T-helper 17 cell (primary cell): Measurements from ENCODE around the gene LSM14B. TPM values are rescaled to one million over a fixed set of nuclear protein-coding genes. Genes with fewer than 3 reads are reported as not detected.

Experiments
- ATAC-seq: fragments of 150-1000 bp; cut with Tn5 transposase; 2 replicates; pipeline ENCODE4 v1.10.0; 2021; ENCODE audit warnings: mild to moderate bottlenecking, moderate library complexity
- DNase-seq, 3 donors: peaks; one replicate each; pipeline versions ENCODE4 v3.0.0 to v3.0.0-alpha.2; 2020 to 2021
- H3K9me3 ChIP-seq: one replicate; pipeline ENCODE4 v1.7.0; 2013; ENCODE audit warnings: low read length, mild to moderate bottlenecking; ENCODE audit not compliant: control insufficient read depth, poor library complexity, severe bottlenecking
- H3K27ac Mint-ChIP-seq: one replicate; pipeline ENCODE4 v1.8.0; 2022; ENCODE audit warnings: mild to moderate bottlenecking, moderate library complexity, mixed read lengths
- H3K27me3 Mint-ChIP-seq: one replicate; pipeline ENCODE4 v1.8.0; 2022; ENCODE audit warnings: mixed read lengths
- H3K36me3 Mint-ChIP-seq: one replicate; pipeline ENCODE4 v1.8.0; 2022; ENCODE audit warnings: low read depth, mixed read lengths
- H3K4me1 Mint-ChIP-seq: one replicate; pipeline ENCODE4 v1.8.0; 2022; ENCODE audit warnings: mild to moderate bottlenecking, mixed read lengths
- H3K4me3 Mint-ChIP-seq: one replicate; pipeline ENCODE4 v1.8.0; 2022; ENCODE audit warnings: mild to moderate bottlenecking, moderate library complexity, mixed read lengths
- total RNA-seq, 4 donors: library from RNA in 2 of 4; stranded (reverse) in 2 of 4; gene quantifications; one replicate each; pipeline ENCODE4 v1.2.3 and lab custom pipeline; 2022 to 2026

LSM14B gene
- total RNA-seq, 2 donors from 2014 or later: 32.3 to 34.1 TPM

GRCh38 chr20:62131560-62132320 lies 9.5 kb downstream of the LSM14B start:
- ATAC-seq: no peak
- H3K4me3 Mint-ChIP-seq: peak overlapping the region; percentile 71
- no peaks in the 10 kb centered on the region for H3K9me3 ChIP-seq
- no peak for DNase-seq
- H3K27ac Mint-ChIP-seq: peak overlapping the region; percentile 79
- peaks cover 25% of the 10 kb centered on the region for H3K4me1 Mint-ChIP-seq
- H3K27me3 Mint-ChIP-seq: no peaks in the 10 kb centered on the region
- H3K36me3 Mint-ChIP-seq: peaks cover 6% of the 10 kb centered on the region

GRCh38 chr20:62132421-62132820 lies 10.1 kb downstream of the LSM14B start:
- ATAC-seq: no peak
- no peaks in the 10 kb centered on the region for H3K9me3 ChIP-seq
- H3K27ac Mint-ChIP-seq: peak overlapping the region; percentile 79
- peak overlapping the region; percentile 71 for H3K4me3 Mint-ChIP-seq
- H3K27me3 Mint-ChIP-seq: no peaks in the 10 kb centered on the region
- H3K4me1 Mint-ChIP-seq: peaks cover 28% of the 10 kb centered on the region
- no peak for DNase-seq
- peaks cover 6% of the 10 kb centered on the region for H3K36me3 Mint-ChIP-seq

- Mint-ChIP-seq H3K27me3 (no peaks in the 10 kb centered on the region), H3K36me3 (peaks cover 7% of the 10 kb centered on the region), H3K27ac (peak overlapping the region; percentile 79), H3K4me1 (peaks cover 29% of the 10 kb centered on the region), H3K4me3 (peak overlapping the region; percentile 53)
- DNase-seq: no peak
- ATAC-seq: no peak
- H3K9me3 ChIP-seq: no peaks in the 10 kb centered on the region
These were observed 11.0 kb downstream of the LSM14B start for GRCh38 chr20:62133051-62133845.

DNA sequence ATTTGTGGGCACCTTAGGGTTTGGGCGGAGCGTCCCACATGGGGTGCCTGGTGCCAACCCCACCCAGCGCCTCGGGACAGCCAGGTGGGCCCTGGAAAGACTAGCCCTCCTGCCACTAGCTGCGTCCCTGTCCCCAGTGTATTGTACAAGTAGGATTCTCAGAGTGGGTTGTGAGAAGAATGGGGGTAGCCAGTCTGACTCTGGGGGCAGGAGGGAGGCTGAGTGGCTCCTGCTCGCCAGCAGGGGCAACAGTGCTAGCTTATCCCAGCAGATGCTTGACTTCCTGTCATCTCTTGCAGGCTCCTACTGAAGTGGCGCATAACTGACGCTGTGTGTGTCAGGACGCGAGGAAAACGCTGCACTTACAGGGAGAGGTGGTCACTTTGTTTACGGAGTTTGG lies 11.6 kb downstream of the LSM14B start:
- Mint-ChIP-seq H3K4me1 (peaks cover 25% of the 10 kb centered on the region), H3K27me3 (no peaks in the 10 kb centered on the region), H3K4me3 (peak overlapping the region; percentile 53), H3K27ac (no peak overlapping the region), H3K36me3 (peaks cover 7% of the 10 kb centered on the region)
- ATAC-seq (no peak), DNase-seq (no peak)
- no peaks in the 10 kb centered on the region for H3K9me3 ChIP-seq

- H3K36me3 Mint-ChIP-seq: peaks cover 7% of the 10 kb centered on the region
These were observed 12.5 kb downstream of the LSM14B start for GRCh38 chr20:62134735-62135231.

DNA sequence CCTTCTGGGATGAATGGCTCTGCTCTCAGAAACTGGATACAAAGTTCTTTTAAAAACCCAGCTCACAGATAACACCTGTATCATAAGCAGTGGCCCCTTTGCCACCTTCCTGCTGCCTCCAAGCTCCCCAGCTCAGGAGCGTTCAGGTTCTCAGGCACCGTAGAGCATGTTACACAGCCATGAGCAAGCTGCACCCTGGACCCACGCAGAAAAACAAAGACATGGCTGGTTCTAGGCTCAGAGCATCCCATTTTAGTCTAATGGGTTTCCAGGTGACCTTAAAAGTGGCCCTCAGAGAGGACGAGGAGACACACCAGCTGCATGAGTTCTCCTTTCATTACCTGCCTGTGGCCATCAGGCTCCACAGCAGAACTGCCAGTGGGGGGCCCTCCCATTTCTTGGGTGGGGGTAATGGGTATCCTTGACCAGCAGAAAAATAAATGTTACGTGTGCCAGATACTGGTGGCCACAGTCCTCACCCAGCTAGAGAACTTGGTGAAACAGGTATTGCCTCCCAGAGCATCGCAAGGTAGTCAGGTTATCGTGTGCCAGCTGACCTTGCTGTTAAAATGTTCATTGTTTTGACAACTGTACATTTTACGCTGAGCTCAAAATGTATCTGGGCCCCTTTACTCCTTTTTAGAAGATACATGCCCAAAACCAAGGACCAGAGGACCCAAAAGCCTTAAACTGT lies 13.4 kb downstream of the LSM14B start:
- Mint-ChIP-seq H3K4me1 (peaks cover 28% of the 10 kb centered on the region), H3K27ac (peak overlapping the region; percentile 34), H3K27me3 (no peaks in the 10 kb centered on the region), H3K4me3 (no peak overlapping the region), H3K36me3 (peaks cover 9% of the 10 kb centered on the region)
- DNase-seq (no peak), ATAC-seq (no peak)
- no peaks in the 10 kb centered on the region for H3K9me3 ChIP-seq

More at GRCh38 chr20:62134735-62135231, 12.5 kb downstream of the LSM14B start:
- no peak for DNase-seq
- ATAC-seq: no peak
- H3K9me3 ChIP-seq: no peaks in the 10 kb centered on the region
- Mint-ChIP-seq H3K4me3 (no peak overlapping the region), H3K27ac (peak overlapping the region; percentile 34), H3K27me3 (no peaks in the 10 kb centered on the region), H3K4me1 (peaks cover 25% of the 10 kb centered on the region)

DNA sequence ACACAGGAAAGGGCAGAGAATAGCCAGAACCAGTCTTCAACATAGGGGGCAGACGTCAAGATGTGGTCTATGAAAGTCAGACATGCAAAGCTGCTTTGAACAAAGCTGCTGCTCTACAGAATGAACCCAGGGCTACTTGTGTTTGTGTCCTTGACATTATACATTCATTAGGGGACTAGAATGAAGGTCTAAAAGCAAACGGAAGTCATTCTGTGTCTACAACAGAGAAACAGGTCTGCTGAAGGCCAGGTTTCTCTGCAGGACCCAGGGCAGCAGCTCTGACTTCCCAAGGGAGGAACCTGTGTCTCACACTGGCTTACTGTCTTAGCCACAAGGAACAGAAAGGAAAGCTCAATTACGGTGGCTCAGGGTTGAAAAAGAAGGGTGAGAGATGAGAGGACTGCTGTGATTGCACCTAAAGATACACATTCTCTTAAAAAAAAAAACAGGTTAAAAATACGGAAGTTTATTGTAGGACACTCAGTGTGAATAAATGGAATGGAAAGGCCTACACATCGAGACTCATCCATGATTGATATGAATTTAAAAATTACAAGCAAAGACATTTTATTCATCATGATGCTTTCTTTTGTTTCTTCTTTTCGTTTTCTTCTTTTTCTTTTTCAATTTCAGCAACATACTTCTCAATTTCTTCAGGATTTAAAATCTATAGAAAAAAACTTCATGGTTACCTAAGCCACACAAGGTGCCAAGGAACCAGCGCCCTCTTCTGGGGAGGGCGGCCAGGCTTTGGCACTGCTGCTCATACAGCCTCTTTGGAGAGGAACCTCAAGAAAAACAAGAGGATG lies 14.2 kb downstream of the LSM14B start:
- Mint-ChIP-seq H3K27ac (no peak overlapping the region), H3K36me3 (peaks cover 7% of the 10 kb centered on the region), H3K4me3 (peak overlapping the region; percentile 59), H3K27me3 (no peaks in the 10 kb centered on the region), H3K4me1 (peaks cover 30% of the 10 kb centered on the region)
- peak; percentile 46 to 73 (median 46) for DNase-seq
- H3K9me3 ChIP-seq: no peaks in the 10 kb centered on the region
- ATAC-seq: peak; percentile 79

- H3K27ac Mint-ChIP-seq: no peak overlapping the region
- H3K9me3 ChIP-seq: no peaks in the 10 kb centered on the region
- H3K4me3 Mint-ChIP-seq: no peak overlapping the region
- DNase-seq: no peak
- peaks cover 7% of the 10 kb centered on the region for H3K36me3 Mint-ChIP-seq
- peaks cover 33% of the 10 kb centered on the region for H3K4me1 Mint-ChIP-seq
- H3K27me3 Mint-ChIP-seq: no peaks in the 10 kb centered on the region
- ATAC-seq: no peak
These were observed 14.8 kb downstream of the LSM14B start for GRCh38 chr20:62137092-62137384.

- DNase-seq: no peak
- peaks cover 5% of the 10 kb centered on the region for H3K36me3 Mint-ChIP-seq
- peak overlapping the region; percentile 93 for H3K27ac Mint-ChIP-seq
- H3K4me1 Mint-ChIP-seq: peaks cover 32% of the 10 kb centered on the region
- H3K4me3 Mint-ChIP-seq: no peak overlapping the region
- ATAC-seq: no peak
- H3K27me3 Mint-ChIP-seq: no peaks in the 10 kb centered on the region
- H3K9me3 ChIP-seq: no peaks in the 10 kb centered on the region
These were observed 15.4 kb downstream of the LSM14B start for GRCh38 chr20:62137478-62138203.

DNA sequence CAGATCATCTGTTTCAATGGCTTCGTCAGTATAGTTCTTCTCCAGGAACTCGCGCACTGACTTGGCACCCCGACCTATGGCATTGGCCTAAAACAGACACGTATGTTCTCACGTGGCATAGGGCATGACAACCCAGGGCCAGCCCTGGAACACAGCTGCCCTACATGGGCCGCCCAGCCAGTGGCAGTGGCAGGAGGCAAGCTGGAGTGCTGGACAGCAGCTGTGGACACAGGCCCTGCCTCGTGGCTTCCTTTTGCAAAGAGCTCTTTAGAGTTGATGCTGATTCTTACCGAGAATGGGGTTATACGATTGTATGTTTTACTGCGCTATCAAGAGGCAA lies 15.9 kb downstream of the LSM14B start:
- no peak for DNase-seq
- Mint-ChIP-seq H3K4me3 (peak overlapping the region; percentile 12), H3K27ac (peak overlapping the region; percentile 93), H3K27me3 (no peaks in the 10 kb centered on the region), H3K36me3 (peaks cover 5% of the 10 kb centered on the region), H3K4me1 (peaks cover 32% of the 10 kb centered on the region)
- no peak for ATAC-seq
- H3K9me3 ChIP-seq: no peaks in the 10 kb centered on the region

DNA sequence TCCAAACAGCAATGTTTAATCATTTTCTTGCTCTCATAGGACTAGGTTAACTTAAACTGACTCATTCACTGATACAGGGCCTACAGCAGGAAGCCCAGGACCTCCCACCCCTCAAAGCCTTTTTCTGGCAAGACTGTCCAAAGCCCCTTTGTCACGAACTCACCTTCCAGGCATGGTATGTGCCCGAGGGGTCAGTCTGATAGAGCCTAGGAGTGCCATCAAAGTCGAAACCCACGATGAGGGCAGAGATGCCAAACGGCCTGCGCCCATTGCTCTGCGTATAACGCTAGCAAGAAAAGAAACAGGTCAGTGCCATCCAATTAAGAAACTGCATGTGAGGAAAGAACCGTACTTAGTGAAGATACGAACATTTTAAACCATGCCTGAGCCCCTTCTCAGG lies 16.6 kb downstream of the LSM14B start:
- Mint-ChIP-seq H3K36me3 (peaks cover 5% of the 10 kb centered on the region), H3K4me1 (peaks cover 32% of the 10 kb centered on the region), H3K27ac (peak overlapping the region; percentile 93), H3K27me3 (no peaks in the 10 kb centered on the region), H3K4me3 (no peak overlapping the region)
- ATAC-seq: no peak
- H3K9me3 ChIP-seq: no peaks in the 10 kb centered on the region
- DNase-seq: no peak

GRCh38 chr20:62139636-62140035 lies 17.4 kb downstream of the LSM14B start:
- DNase-seq: no peak
- H3K4me1 Mint-ChIP-seq: peaks cover 33% of the 10 kb centered on the region
- ATAC-seq: no peak
- peak overlapping the region; percentile 93 for H3K27ac Mint-ChIP-seq
- peaks cover 5% of the 10 kb centered on the region for H3K36me3 Mint-ChIP-seq
- no peaks in the 10 kb centered on the region for H3K9me3 ChIP-seq
- H3K27me3 Mint-ChIP-seq: no peaks in the 10 kb centered on the region
- no peak overlapping the region for H3K4me3 Mint-ChIP-seq
